ENCODE results near the gene HAP1.
A peak's percentile ranks its signal among the peaks of the same experiment; 100 is the strongest.

Gene HAP1

DNA sequence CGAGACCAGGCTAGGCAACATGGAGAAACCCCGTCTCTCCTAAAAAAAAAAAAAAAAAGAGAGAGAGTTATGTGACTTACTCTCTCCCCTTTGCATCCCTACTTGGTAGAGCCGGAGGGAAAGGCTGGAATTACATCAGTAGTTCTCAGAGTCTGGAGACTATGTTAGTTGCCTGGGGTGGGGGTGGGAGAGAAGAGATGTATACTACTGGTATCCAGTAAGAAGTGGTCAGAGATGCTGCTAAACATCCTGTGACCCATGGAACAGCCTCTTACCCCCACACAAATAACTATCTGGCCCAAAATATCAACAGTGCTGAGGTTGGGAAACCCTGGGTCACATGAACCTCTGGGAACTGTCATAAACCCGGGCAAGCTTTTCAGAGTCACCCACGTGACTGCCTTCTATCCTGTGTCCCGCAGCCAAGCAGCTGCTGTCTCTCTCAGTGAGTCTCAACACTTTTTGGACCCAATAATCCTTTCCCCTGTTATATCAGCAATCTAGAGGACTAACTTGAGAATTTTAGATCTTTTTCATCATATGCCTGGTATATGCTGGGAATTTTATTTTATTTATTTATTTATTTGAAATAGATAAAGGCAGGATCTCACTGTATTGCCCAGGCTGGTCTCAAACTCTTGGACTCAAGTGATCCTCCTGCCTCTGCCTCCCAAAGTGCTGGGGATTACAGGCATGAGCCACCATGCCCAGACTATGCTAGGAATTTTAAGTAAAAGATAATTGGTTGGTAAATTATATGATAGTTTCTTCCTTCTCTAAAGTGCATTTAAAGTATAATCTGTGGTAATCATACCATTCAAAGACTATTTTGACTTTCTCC lies 37.1 kb downstream of the HAP1 start:
- H3K4me3 ChIP-seq (IDR thresholded peaks at IDR 0.05; ENCODE audit: insufficient read depth, low read depth, low read length), result no peak overlapping the region
- peak overlapping the region; percentile 17; the same call in 1 of the 2 replicates for H3K27ac ChIP-seq
- no peaks in the 10 kb centered on the region for H3K79me2 ChIP-seq (ENCODE audit: insufficient read depth, low read depth)
- H4K20me1 ChIP-seq (ENCODE audit: insufficient read depth), result peaks cover 1% of the 10 kb centered on the region; the same call in 1 of the 2 replicates
- H3K4me2 ChIP-seq, result peak overlapping the region; percentile 47
- peaks cover 29% of the 10 kb centered on the region for H3K4me1 ChIP-seq (ENCODE audit: low read depth, poor library complexity, severe bottlenecking)
- H2AFZ ChIP-seq (ENCODE audit: low read depth), result peak overlapping the region; percentile 26
- H3K27me3 ChIP-seq (ENCODE audit: insufficient read depth, low read depth), result no peaks in the 10 kb centered on the region
- TF ChIP-seq CTCF (conservative IDR thresholded peaks at IDR 0.05; ENCODE audit: low read depth, low read length), result no peak
- H3K36me3 ChIP-seq (ENCODE audit: insufficient read depth), result no peaks in the 10 kb centered on the region; the same call in 1 of the 2 replicates
- no peak overlapping the region for H3K9ac ChIP-seq

DNA sequence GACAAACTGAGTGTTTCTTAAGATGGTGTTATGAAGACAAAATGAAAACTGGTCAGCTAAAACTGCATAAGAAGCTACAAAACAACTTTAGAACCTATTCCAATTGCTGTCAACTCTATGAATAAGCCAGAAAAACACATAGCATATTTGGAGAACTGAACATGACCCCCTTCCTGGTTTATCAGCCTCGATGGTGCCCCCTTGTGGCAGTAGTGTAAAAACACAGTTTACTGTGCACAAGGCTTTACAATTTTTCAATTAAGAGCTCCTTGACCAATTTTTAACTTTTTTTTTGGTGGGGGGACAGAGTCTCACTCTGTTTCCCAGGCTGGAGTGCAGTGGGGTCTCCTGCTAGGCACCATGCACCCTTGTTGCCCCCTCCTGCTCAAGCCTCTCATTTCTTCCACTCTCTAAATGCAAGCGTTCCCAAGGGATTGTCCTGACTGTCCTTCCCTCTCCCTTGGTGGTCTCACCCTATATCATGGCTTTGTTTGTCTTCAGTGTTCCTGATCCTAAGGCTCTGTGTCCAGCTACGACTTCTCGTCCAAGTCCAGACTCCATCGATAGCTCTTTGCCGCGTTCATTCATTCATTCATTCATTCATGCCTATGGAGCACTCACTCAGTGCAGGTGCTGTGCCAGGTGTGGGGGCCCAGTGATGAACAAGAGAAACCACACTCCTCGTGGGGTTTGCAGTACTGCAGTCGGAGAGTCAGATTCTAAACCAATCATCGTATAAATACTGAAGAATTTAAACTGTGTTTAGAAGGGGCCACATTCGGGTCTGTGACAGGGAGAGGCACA lies 38.3 kb downstream of the HAP1 start:
- no peak overlapping the region for H3K4me3 ChIP-seq (IDR thresholded peaks at IDR 0.05; ENCODE audit: insufficient read depth, low read depth, low read length)

GRCh38 chr17:41695134-41695661 lies 39.2 kb downstream of the HAP1 start:
- no peak overlapping the region for H3K27ac ChIP-seq

More for the DNA sequence above, 38.3 kb downstream of the HAP1 start:
- peak; percentile 95 for TF ChIP-seq CTCF (conservative IDR thresholded peaks at IDR 0.05; ENCODE audit: low read depth, low read length)
- Histone ChIP-seq H3K79me2 (ENCODE audit: insufficient read depth, low read depth) (peaks cover 6% of the 10 kb centered on the region; the same call in 1 of the 2 replicates), H3K27me3 (ENCODE audit: insufficient read depth, low read depth) (no peaks in the 10 kb centered on the region), H3K4me1 (ENCODE audit: low read depth, poor library complexity, severe bottlenecking) (peaks cover 31% of the 10 kb centered on the region), H3K9ac (no peak overlapping the region), H3K36me3 (ENCODE audit: insufficient read depth) (peaks cover 11% of the 10 kb centered on the region; the same call in 1 of the 2 replicates), H3K27ac (no peak overlapping the region), H4K20me1 (ENCODE audit: insufficient read depth) (peaks cover 9% of the 10 kb centered on the region), H3K4me2 (peak overlapping the region; percentile 47; the same call in 1 of the 2 replicates), H2AFZ (ENCODE audit: low read depth) (no peak overlapping the region)

More at GRCh38 chr17:41695134-41695661, 39.2 kb downstream of the HAP1 start:
- Histone ChIP-seq H3K79me2 (ENCODE audit: insufficient read depth, low read depth) (peaks cover 16% of the 10 kb centered on the region), H3K27me3 (ENCODE audit: insufficient read depth, low read depth) (no peaks in the 10 kb centered on the region), H3K4me2 (no peak overlapping the region), H3K4me1 (ENCODE audit: low read depth, poor library complexity, severe bottlenecking) (peaks cover 41% of the 10 kb centered on the region), H3K9ac (no peak overlapping the region), H2AFZ (ENCODE audit: low read depth) (no peak overlapping the region), H4K20me1 (ENCODE audit: insufficient read depth) (peaks cover 18% of the 10 kb centered on the region), H3K36me3 (ENCODE audit: insufficient read depth) (peaks cover 20% of the 10 kb centered on the region; the same call in 1 of the 2 replicates), H3K4me3 (IDR thresholded peaks at IDR 0.05; ENCODE audit: insufficient read depth, low read depth, low read length) (no peak overlapping the region)
- no peak for TF ChIP-seq CTCF (conservative IDR thresholded peaks at IDR 0.05; ENCODE audit: low read depth, low read length)

All from KMS-11 (cell line).